Panc1 (cell line): ENCODE data around the gene PLXND1.

ENCODE experiments used
- POLR2AphosphoS5 ChIP-seq: IDR thresholded peaks from 2 replicates; pipeline ENCODE4 v1.6.1; 2012; ENCODE audit warnings: mild to moderate bottlenecking, low read depth, low read length, moderate library complexity
- SIN3A ChIP-seq: IDR thresholded peaks from 2 replicates; pipeline ENCODE4 v1.6.1; 2012; ENCODE audit warnings: low read depth, mild to moderate bottlenecking, low read length, moderate library complexity, borderline replicate concordance; ENCODE audit not compliant: insufficient read depth
- TF ChIP-seq, protein P1 (sequence below): fragments of 450-650 bp; IDR thresholded peaks from 2 replicates; pipeline ENCODE4 v1.5.1; 2017; ENCODE audit warnings: mild to moderate bottlenecking

DNA sequence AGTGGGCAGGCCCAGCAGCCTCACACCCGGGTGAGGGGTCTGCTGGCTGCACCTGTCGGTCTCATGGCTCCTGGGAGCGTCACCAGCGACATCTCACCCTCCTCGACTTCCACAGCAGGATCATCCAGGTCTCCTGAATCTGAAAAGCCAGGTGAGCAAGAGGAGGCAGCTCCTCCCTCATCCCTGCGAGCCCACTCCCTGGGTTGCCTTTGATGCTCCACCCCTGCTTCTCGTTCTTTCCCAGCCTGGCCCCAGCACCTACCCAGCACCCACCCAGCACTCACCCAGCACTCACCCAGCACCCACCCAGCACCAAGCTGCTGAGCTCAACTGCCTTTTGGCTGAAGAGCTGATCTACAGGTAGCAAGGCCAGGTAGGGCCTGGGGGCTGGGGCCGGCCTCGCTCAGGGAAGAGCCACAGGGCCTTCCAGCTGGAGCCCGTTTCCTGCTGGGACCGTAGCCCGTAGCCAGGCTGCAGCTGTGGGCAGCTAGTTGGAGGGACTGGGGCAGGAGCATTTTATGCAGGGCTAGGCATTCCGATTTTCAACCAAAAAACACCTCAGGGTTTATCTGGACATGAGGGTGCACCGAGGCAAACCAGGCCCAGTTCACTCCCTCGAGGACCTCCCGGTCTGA is 63.2 kb downstream of the PLXND1 start, which contains the start of gene H1-8:
- TF ChIP-seq, protein P1, sequence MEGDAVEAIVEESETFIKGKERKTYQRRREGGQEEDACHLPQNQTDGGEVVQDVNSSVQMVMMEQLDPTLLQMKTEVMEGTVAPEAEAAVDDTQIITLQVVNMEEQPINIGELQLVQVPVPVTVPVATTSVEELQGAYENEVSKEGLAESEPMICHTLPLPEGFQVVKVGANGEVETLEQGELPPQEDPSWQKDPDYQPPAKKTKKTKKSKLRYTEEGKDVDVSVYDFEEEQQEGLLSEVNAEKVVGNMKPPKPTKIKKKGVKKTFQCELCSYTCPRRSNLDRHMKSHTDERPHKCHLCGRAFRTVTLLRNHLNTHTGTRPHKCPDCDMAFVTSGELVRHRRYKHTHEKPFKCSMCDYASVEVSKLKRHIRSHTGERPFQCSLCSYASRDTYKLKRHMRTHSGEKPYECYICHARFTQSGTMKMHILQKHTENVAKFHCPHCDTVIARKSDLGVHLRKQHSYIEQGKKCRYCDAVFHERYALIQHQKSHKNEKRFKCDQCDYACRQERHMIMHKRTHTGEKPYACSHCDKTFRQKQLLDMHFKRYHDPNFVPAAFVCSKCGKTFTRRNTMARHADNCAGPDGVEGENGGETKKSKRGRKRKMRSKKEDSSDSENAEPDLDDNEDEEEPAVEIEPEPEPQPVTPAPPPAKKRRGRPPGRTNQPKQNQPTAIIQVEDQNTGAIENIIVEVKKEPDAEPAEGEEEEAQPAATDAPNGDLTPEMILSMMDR: no peak
- no peak for TF ChIP-seq POLR2AphosphoS5
- no peak for TF ChIP-seq SIN3A
